T follicular helper cell (primary cell): ENCODE results near the gene ETDC.
A peak's percentile ranks its signal among the peaks of the same experiment; 100 is the strongest.
"Not testable (repeated sequence)": the region's sequence is repeated elsewhere in the genome, so short reads cannot be mapped to it uniquely, and the experiment has no call there.

ENCODE experiments used
- DNase-seq: peaks from one replicate; pipeline ENCODE4 v3.0.0-alpha.2; 2020; ENCODE audit warnings: low read depth
- total RNA-seq, 2 experiments: gene quantifications; one replicate each; lab custom pipeline; 2026; lab: John Stamatoyannopoulos, UW

Gene ETDC
- 0 reads per million in 2 experiments for total RNA-seq

- DNase-seq, result no peak
These were observed at the start of gene ETDC for GRCh38 chrX:135309430-135309923. TSS of gene ETDC (plus strand) at chrX:135309480. CDS start at chrX:135309480, 0 bp downstream.

GRCh38 chrX:135260976-135261375, 48.3 kb upstream of the ETDC start:
- DNase-seq, result not testable (repeated sequence)

GRCh38 chrX:135263376-135263775, 45.9 kb upstream of the ETDC start:
- DNase-seq, result not testable (repeated sequence)

GRCh38 chrX:135264206-135264605, 45.1 kb upstream of the ETDC start:
- no peak for DNase-seq

- no peak for DNase-seq
These were observed 36.1 kb upstream of the ETDC start for GRCh38 chrX:135273162-135273561.

GRCh38 chrX:135275973-135276372, 33.3 kb upstream of the ETDC start:
- no peak for DNase-seq

- no peak for DNase-seq
These were observed 21.9 kb upstream of the ETDC start for GRCh38 chrX:135287266-135287823.

- peak; percentile 39 for DNase-seq
These were observed 13.9 kb upstream of the ETDC start for GRCh38 chrX:135295238-135295943.

- no peak for DNase-seq
These were observed 13.4 kb upstream of the ETDC start for GRCh38 chrX:135295944-135296305.

- no peak for DNase-seq
These were observed 6.9 kb upstream of the ETDC start for GRCh38 chrX:135302269-135302873.

- no peak for DNase-seq
These were observed 4.5 kb upstream of the ETDC start for GRCh38 chrX:135304741-135305140.

- DNase-seq, result no peak
These were observed 2.1 kb upstream of the ETDC start for GRCh38 chrX:135307171-135307570.

GRCh38 chrX:135308345-135308855, 880 bp upstream of the ETDC start:
- no peak for DNase-seq

GRCh38 chrX:135315864-135316263, 6.6 kb downstream of the ETDC start:
- DNase-seq, result no peak

GRCh38 chrX:135324463-135324862, 15.2 kb downstream of the ETDC start:
- DNase-seq, result no peak

GRCh38 chrX:135325036-135325818, 15.9 kb downstream of the ETDC start:
- DNase-seq, result not testable (repeated sequence)

GRCh38 chrX:135327299-135327698, 18.0 kb downstream of the ETDC start:
- no peak for DNase-seq

- no peak for DNase-seq
These were observed 19.2 kb downstream of the ETDC start for GRCh38 chrX:135328421-135329005.

- DNase-seq, result no peak
These were observed 21.4 kb downstream of the ETDC start for GRCh38 chrX:135330706-135331105.

- DNase-seq, result no peak
These were observed 22.2 kb downstream of the ETDC start for GRCh38 chrX:135331525-135331924.

GRCh38 chrX:135340831-135341230, 31.6 kb downstream of the ETDC start:
- DNase-seq, result no peak

GRCh38 chrX:135345107-135345589, 35.9 kb downstream of the ETDC start:
- DNase-seq, result no peak
